HG03095 (cell line): Measurements from ENCODE around the gene MCHR1.

Experiments
- ATAC-seq: cut with Tn5 transposase; IDR thresholded peaks from one replicate; pipeline ENCODE4 v1.9.1; 2021; ENCODE audit warnings: moderate library complexity; ENCODE audit not compliant: unreplicated experiment

Gene MCHR1

DNA sequence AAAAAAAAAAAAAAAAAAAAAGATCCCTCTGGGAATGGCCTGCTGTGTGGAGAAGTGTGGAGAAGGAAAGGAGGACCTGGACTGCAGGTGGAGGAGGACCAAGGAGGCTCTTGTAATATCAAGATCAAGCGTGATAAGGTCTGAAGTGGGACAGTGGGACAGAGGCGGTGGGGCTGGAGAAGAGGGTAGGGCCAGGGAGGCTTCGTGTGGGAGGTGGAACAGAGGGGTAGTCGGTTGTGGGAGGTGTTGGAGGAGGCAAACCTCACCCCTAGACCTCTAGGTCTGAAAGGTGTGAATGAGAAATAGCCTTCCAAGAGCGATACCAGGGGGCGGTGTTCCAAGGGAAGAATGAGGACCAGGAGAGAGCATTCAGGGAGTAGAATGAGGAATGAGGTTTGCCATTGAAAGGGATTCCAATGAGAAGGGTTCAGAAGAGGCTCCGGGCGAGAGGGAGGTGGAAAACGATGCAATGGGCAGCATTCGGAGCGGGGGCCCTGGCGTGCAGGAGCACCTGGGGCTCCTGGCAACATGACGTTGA lies 44.2 kb downstream of the MCHR1 start:
- no peak for ATAC-seq

GRCh38 chr22:40726514-40726913 lies 47.2 kb downstream of the MCHR1 start:
- ATAC-seq: no peak

GRCh38 chr22:40727070-40727963 lies 48.0 kb downstream of the MCHR1 start:
- ATAC-seq: no peak

DNA sequence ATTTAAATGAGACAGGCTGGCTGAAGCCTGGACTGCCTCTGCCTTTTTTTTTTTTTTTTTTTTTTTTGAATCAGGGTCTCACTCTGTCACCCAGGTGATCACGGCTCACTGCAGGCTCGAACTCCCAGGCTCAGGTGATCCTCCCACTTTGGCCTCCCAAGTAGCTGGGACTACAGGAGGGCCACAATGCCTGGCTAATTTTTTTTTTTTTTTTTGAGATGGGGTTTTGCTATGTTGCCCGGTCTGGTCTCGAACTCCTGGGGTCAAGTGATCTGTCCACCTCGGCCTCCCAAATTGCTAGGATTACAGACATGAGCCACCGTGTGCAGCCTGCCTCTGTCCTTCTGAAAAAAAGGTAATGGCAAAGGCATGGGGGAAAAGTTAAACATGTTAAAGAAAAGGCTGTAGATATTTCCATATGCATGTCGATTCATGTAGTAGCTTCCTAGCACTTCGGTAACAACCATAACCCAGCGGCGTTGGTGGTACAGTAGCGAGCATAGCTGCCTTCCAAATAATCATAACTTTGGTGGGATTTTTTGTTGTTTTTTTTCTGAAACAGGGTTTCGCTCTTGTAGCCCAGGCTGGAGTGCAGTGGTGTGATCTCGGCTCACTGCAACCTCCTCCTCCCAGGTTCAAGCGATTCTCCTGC lies 48.8 kb downstream of the MCHR1 start:
- no peak for ATAC-seq

GRCh38 chr22:40728731-40729189 lies 49.5 kb downstream of the MCHR1 start:
- ATAC-seq: no peak

GRCh38 chr22:40729284-40729683 lies 50.0 kb downstream of the MCHR1 start:
- ATAC-seq: no peak
